Suprapubic skin (tissue), 4 donors: ENCODE measurements around the gene YWHAE.

Experiments
- CTCF ChIP-seq, 2 donors: fragments of 200-600 bp in 1 of 2; fragments of 450-650 bp in 1 of 2; sonication (generic) in 1 of 2; IDR thresholded peaks; one replicate each; pipeline ENCODE4 v1.5.1; 2016 to 2019; ENCODE audit warnings: antibody characterized with exemption in 2 of 2, mild to moderate bottlenecking in 1 of 2, moderate library complexity in 1 of 2
- EP300 ChIP-seq: sonication (generic); formaldehyde crosslinking; IDR thresholded peaks from one replicate; pipeline ENCODE4 v1.6.1; 2017; ENCODE audit warnings: antibody characterized with exemption
- POLR2A ChIP-seq, 2 donors: fragments of 450-650 bp; IDR thresholded peaks; one replicate each; pipeline ENCODE4 v1.6.1; 2017; ENCODE audit warnings: antibody characterized with exemption in 2 of 2, mild to moderate bottlenecking in 2 of 2, moderate library complexity in 2 of 2
- POLR2AphosphoS5 ChIP-seq, 3 donors: sonication (generic); formaldehyde crosslinking; IDR thresholded peaks; one replicate each; pipeline ENCODE4 v1.6.1; 2017; ENCODE audit warnings: antibody characterized with exemption in 3 of 3

DNA sequence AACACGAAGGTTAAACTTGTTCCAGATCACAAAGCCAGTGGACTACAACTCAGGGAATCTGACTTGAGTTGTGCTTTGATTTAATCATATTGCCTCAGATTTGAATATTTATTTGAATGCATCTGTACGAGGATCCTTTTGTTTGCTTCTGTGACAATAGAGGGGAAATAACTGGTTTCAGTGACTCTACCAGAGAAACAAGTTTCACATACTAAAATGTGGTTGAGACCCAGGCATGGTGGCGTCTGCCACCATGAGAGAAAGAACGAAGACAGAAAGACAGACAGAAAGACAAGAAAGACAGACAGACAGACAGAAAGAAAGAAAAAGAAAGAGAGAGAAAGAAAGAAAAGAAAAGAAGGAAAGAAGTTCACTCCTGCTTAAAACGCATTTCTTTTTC lies 24.0 kb downstream of the YWHAE start:
- TF ChIP-seq POLR2A (IDR thresholded peaks at IDR 0.05) (no peak), CTCF (IDR thresholded peaks at IDR 0.05) (no peak), POLR2AphosphoS5 (IDR thresholded peaks at IDR 0.05) (no peak), EP300 (no peak)
